Pancreas (tissue), 10 donors: Measurements from ENCODE around the gene FMN2. TPM values are rescaled to one million over a fixed set of nuclear protein-coding genes. Genes with fewer than 3 reads are reported as not detected.

ENCODE experiments used
- ATAC-seq, 4 donors: fragments of 200-7000 bp; cut with Tn5 transposase; one replicate each; pipeline versions ENCODE4 v1.8.0 to v1.9.1; 2020; ENCODE audit warnings: mild to moderate bottlenecking in 4 of 4, moderate library complexity in 4 of 4
- DNase-seq, 6 donors: peaks; one replicate each; pipeline ENCODE4 v3.0.0-alpha.2; 2020
- FAIRE-seq: peaks from 2 replicates; lab custom pipeline; 2012; peaks lifted over from hg19 to GRCh38; lab: Jason Lieb, UNC
- H3K27ac ChIP-seq, 4 donors: fragments of 200-600 bp; sonication (generic); 1 replicate in 3 of 4; 2 replicates in 1 of 4; pipeline versions ENCODE4 v1.5.0 to v1.8.0; 2020
- H3K27me3 ChIP-seq, 4 donors: fragments of 200-600 bp; one replicate each; pipeline ENCODE4 v1.8.0; 2021
- H3K36me3 ChIP-seq, 3 donors: fragments of 200-600 bp; sonication (generic) in 1 of 3; one replicate each; pipeline versions ENCODE4 v1.5.0 to v1.8.0; 2020 to 2021
- H3K4me1 ChIP-seq, 3 donors: fragments of 200-600 bp; one replicate each; pipeline ENCODE4 v1.8.0; 2021
- H3K4me3 ChIP-seq, 4 donors: fragments of 200-600 bp; sonication (generic) in 2 of 4; one replicate each; pipeline versions ENCODE4 v1.5.0 to v1.8.0; 2020 to 2021
- H3K9me3 ChIP-seq, 4 donors: fragments of 200-600 bp; one replicate each; pipeline ENCODE4 v1.8.0; 2021
- WGBS, 2 donors: extraction: QIAGEN DNeasy Blood & Tissue Kit; methylation state at CpG; one replicate each; pipeline ENCODE4 v1.1.7; 2013; 5-methylcytosine and 5-hydroxymethylcytosine counted together
- intact Hi-C, 3 donors: fragments of 100-400 bp; cut with DNase I; formaldehyde crosslinking; loops; one replicate each; pipeline versions ENCODE4 v1.11.1 to v1.14.2; 2022
- polyA plus RNA-seq, 2 donors: library from polyadenylated mRNA; stranded (reverse); fragments of 200-250 nt; gene quantifications; one replicate each; pipeline ENCODE4 v1.2.3, GENCODE V29; 2013
- total RNA-seq, 6 donors: library from RNA; stranded (reverse); fragmentation: NEBNext Ultra II Directional in 4 of 6; extraction: Animal tissue kit (Norgen Biotek cat#: 25700) in 4 of 6; gene quantifications; one replicate each; pipeline versions ENCODE4 v1.2.1 to v1.2.4, GENCODE V29; 2021 to 2023
- TF ChIP-seq, protein P1 (sequence below), 4 donors: fragments of 200-600 bp; sonication (generic) in 3 of 4; IDR thresholded peaks; one replicate each; pipeline versions ENCODE4 v1.5.0 to v1.8.0; 2021; ENCODE audit warnings: antibody characterized with exemption in 4 of 4
- donor health status: healthy with polysubstance abuse.
- donor health status: DM: no; HTN: no; CAD: no; lungs with moderate emphysema.
- donor health status: DM: no; HTN: no; CAD: no.
- donor health status: control.
- donor health status: control.
- donor health status: Bipolar disorder and iron deficiency.
- donor health status: DM: yes; HTN: yes; CAD: no.
- donor health status: DM: no; HTN: no; CAD: no.
- donor health status: DM: no; HTN: no; CAD: no.
- donor health status: DM: yes; HTN: yes; CAD: no.

FMN2 gene
- total and polyA plus RNA-seq, 8 donors = 0.56 to 8.2 (median 2.0) TPM

DNA sequence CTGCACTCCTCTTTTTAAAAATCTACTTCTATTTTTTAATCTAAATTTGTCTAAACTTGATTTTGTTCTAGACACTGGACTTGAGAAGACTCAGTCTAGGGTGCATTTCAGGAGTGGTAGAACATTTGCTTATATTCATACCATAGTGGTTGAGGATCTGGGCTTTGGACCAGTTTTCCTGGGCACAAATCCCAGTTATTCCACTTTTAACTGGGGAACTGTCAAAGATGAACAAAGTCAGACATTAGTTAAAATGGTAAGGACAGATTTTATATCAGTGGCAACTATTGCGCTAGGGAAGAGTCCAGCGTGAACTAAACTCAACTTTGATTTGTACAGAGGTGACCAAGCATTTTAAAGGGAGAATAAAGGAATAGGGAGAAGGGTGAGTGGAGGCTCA is 102.4 kb downstream of the FMN2 start:
- DNase-seq = no peak
- Histone ChIP-seq H3K27me3 (peaks cover 0 to 20% (median 0%) of the 10 kb centered on the region in 4 donors), H3K27ac (no peak overlapping the region), H3K4me1 (no peaks in the 10 kb centered on the region), H3K36me3 (no peaks in the 10 kb centered on the region), H3K4me3 (no peak overlapping the region), H3K9me3 (no peaks in the 10 kb centered on the region)
- TF ChIP-seq, protein P1, sequence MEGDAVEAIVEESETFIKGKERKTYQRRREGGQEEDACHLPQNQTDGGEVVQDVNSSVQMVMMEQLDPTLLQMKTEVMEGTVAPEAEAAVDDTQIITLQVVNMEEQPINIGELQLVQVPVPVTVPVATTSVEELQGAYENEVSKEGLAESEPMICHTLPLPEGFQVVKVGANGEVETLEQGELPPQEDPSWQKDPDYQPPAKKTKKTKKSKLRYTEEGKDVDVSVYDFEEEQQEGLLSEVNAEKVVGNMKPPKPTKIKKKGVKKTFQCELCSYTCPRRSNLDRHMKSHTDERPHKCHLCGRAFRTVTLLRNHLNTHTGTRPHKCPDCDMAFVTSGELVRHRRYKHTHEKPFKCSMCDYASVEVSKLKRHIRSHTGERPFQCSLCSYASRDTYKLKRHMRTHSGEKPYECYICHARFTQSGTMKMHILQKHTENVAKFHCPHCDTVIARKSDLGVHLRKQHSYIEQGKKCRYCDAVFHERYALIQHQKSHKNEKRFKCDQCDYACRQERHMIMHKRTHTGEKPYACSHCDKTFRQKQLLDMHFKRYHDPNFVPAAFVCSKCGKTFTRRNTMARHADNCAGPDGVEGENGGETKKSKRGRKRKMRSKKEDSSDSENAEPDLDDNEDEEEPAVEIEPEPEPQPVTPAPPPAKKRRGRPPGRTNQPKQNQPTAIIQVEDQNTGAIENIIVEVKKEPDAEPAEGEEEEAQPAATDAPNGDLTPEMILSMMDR (IDR thresholded peaks at IDR 0.05) = no peak
- FAIRE-seq = peak; percentile 80
- no peak for ATAC-seq
- intact Hi-C loops = no loop called here
- 84 to 86% methylated on average over 2 of the region's 2 CpGs for WGBS, 2 donors

DNA sequence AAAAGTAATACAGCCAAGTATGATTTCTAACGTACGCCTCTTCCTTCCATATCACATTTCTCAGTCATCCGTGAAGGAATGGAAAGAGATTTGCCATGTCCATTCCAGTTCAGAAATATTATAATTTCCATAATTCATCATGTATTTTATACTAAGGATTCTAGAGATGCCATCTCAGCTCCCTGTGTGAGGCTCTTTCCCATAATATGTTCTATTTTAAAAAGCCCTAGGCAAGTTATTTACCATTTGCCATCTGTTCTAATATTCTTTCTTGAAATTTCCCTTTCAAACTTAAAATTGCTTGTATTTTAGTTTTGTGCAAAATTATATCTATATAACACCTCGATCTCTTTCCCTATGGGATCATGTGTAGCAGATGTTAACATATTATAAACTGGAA is 106.7 kb downstream of the FMN2 start:
- no peak overlapping the region for H3K27ac ChIP-seq
- no peaks in the 10 kb centered on the region for H3K4me1 ChIP-seq
- ATAC-seq = no peak
- no peaks in the 10 kb centered on the region for H3K9me3 ChIP-seq
- FAIRE-seq = no peak
- TF ChIP-seq, protein P1 (IDR thresholded peaks at IDR 0.05) = no peak
- H3K36me3 ChIP-seq = no peaks in the 10 kb centered on the region
- WGBS, 2 donors = 73 to 83% methylated on average over 4 of the region's 4 CpGs
- H3K4me3 ChIP-seq = no peak overlapping the region
- H3K27me3 ChIP-seq = no peaks in the 10 kb centered on the region
- no peak for DNase-seq
- intact Hi-C loops = no loop called here

DNA sequence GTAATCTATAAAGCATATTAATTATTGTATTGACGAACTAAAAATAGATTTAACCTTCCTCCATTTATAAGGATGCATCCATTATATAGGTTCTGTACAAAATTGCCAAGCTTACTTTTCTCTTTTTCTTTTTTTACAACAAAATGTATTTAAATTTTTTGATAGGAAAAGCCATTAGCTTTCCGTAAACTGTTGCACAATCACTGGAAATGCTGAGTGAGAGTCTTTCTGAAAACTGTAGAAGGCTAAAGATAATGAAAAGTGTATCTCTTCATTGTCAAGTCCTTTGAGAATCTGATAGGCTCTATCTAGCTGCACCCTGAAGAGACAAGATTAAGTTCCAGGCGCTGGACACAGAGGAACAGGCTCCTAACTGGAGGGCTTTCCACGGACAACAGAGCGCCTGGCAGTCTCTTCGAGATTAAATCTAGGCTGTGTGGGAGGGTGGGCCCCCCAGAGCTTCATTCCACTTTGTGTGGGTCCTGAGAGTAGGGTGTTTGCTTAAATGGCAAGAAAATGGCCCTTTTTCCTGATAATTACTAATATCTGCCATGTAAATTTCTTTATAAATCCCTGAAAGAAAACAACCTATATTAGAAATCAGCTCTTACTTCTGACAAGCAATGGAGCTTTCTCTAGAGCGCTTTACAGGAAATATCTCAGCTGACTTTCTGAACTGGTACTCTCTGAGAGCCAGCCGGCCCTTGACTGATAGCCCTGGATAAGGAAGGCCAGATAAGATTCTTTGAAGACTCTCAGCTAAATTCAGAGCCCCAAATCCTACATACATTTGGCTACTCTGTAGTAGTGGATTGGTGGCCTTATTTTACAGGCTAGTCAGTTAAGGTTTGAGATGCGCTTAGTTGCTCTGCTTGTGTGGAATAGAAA is 108.3 kb downstream of the FMN2 start:
- TF ChIP-seq, protein P1 (IDR thresholded peaks at IDR 0.05) = no peak
- no peak overlapping the region for H3K4me3 ChIP-seq
- no peaks in the 10 kb centered on the region for H3K36me3 ChIP-seq
- ATAC-seq (no peak), FAIRE-seq (no peak), DNase-seq (no peak)
- H3K9me3 ChIP-seq = no peaks in the 10 kb centered on the region
- no peaks in the 10 kb centered on the region for H3K4me1 ChIP-seq
- WGBS, 2 donors = 49 to 59% methylated on average over 9 of the region's 9 CpGs
- no peak overlapping the region for H3K27ac ChIP-seq
- intact Hi-C loops = no loop called here
- H3K27me3 ChIP-seq = no peaks in the 10 kb centered on the region

DNA sequence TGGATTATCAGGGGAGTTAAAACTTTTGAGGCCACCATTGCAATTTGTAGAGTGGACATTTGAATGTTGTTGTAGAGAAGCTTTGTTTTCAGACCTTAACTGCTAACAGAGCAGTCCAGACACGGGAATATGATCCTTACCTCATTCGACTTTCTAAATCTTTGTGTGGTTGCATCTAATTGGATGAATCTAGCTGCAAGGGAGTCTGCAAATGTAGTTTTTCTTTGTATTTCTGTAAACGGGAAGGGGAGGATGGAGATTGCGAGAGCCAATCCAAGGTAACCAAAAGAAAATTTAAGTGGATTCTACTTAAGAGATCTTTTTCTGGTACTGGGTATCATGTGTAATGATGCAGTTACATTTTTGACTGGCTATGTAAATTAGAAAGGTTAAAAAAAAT is 110.2 kb downstream of the FMN2 start:
- H3K9me3 ChIP-seq = no peaks in the 10 kb centered on the region
- WGBS, 2 donors = 70 to 82% methylated on average over 4 of the region's 4 CpGs
- H3K36me3 ChIP-seq = no peaks in the 10 kb centered on the region
- no peaks in the 10 kb centered on the region for H3K27me3 ChIP-seq
- FAIRE-seq = no peak
- intact Hi-C loops = no loop called here
- TF ChIP-seq, protein P1 (IDR thresholded peaks at IDR 0.05) = no peak
- no peaks in the 10 kb centered on the region for H3K4me1 ChIP-seq
- ATAC-seq = no peak
- no peak for DNase-seq
- H3K4me3 ChIP-seq = no peak overlapping the region
- no peak overlapping the region for H3K27ac ChIP-seq
